Measurements from ENCODE around the gene CDK19.
"Not testable (repeated sequence)": the region's sequence is repeated elsewhere in the genome, so short reads cannot be mapped to it uniquely, and the experiment has no call there.

CDK19 gene

GRCh38 chr6:110815411-110816409, at the start of gene CDK19:
Gene CDK19, minus strand, starts transcription at chr6:110815469. Its CDS starts 333 bp downstream, at chr6:110815136.
- peak; percentile 97 for DNase-seq (ENCODE audit: low read depth)

DNA sequence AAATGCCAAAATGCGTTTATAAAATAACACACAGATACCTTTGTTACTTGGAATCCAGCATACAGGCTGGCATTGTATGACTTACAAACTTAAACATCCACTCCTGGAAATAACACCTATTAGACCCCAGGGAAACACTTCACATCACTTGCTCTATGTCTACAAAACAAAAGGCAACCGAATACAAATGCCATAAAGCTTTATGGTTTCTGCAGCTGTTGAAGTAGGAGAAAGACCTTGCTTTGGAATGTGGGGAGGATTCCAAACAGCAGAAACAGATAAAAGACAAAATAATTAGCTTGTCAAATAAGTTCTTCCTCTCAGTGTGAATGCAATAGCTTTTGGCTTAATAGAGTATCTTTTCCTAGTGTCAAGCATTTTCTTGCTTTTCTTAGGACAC, 49.6 kb upstream of the CDK19 start:
- no peak for DNase-seq (ENCODE audit: low read depth)

GRCh38 chr6:110859335-110859792, 44.1 kb upstream of the CDK19 start:
- DNase-seq (ENCODE audit: low read depth), result no peak

- no peak for DNase-seq (ENCODE audit: low read depth)
Observed at GRCh38 chr6:110858562-110859214, 43.4 kb upstream of the CDK19 start.

- no peak for DNase-seq (ENCODE audit: low read depth)
Observed at GRCh38 chr6:110858016-110858415, 42.7 kb upstream of the CDK19 start.

GRCh38 chr6:110856296-110856695, 41.0 kb upstream of the CDK19 start:
- DNase-seq (ENCODE audit: low read depth), result no peak

GRCh38 chr6:110853754-110854477, 38.6 kb upstream of the CDK19 start:
- DNase-seq (ENCODE audit: low read depth), result no peak

DNA sequence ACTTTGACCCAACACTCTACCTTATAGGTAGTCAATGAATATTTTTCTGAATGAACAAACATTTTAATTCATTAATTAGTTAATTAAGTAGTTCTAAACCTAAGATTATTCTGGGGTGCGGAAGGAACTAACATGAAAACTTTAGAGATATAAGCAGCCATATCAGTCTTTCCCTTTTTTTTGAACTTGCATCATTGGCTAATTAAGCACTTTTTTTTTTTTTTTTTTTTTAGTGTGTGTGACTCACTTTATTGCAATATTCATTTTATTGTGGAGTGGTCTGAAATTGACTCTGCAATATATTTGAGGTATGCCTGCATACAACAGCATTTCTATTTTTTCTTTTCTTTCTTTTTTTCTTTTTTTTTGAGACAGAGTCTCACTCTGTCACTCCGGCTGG, 37.5 kb upstream of the CDK19 start:
- no peak for DNase-seq (ENCODE audit: low read depth)

DNA sequence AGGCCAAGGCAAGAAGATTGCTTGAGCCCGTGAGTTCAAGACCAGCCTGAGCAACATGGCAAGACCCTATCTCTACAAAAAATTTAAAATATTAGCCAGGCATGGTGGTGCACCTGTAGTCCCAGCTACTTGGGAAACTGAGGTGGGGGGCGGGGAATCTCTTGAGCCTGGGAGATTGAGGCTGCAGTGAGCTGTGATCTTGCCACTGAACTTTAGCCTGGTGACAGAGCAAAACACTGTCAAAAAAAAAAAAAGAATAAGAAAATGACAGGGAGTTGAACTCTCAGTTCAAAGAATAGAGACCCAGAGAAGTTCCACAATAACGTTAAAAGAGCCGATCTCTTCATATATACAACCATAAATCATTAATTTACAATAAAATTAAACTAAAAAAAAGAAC, 34.5 kb upstream of the CDK19 start:
- no peak for DNase-seq (ENCODE audit: low read depth)

DNA sequence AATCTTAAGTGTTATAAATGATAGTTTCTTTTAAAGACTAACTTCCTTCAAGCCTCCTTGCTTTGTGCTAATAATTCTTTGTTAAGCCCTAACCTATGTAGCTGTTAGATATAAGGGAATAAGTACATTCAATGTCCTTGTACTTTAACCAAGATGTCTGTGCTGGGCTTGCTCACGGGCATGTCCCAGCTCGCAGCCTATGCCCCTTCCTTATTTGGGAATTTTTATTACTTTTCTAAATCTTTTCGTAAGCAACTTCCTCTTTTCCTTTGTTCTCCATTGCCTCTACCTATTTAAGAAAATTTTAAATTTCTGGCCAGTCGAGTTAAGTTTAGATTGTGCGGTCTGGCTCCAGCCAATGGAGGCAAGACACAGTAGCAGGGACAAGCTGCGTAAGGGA, 26.0 kb upstream of the CDK19 start:
- no peak for DNase-seq (ENCODE audit: low read depth)

DNA sequence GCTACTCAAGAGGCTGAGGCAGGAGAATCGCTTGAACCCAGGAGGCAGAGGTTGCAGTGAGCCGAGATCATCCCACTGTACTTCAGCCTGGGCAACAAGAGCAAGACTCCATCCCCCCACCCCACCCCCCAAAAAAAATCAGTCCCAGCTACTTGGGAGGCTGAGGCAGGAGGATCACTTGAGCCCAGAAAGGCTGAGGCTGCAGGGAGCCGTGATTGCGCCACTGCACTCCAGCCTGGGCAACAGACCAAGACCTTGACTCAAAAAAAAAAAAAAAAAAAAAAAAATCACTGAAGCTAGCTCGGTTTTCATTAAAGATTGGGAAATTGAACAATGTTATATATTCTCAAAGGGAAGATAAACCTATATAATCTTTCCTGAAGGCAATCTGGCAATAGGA, 20.5 kb upstream of the CDK19 start:
- not testable (repeated sequence) for DNase-seq (ENCODE audit: low read depth)

DNA sequence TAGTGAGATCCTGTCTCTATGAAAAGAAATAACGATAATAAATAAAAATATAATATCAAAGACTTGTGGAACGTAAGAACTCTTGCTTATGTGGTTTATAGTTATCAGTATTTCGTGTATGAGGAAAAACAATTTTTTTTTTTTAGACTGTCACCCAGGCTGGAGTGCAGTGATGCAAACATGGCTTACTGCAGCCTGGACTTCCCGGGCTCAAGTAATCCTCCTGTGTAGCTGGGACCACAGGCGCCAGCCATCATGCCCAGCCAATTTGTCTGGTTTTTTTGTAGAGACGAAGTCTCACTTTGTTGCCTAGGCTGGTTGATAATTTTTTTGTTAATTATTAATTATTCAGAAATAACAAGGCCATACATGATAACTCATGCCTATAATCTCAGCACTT, 18.6 kb upstream of the CDK19 start:
- no peak for DNase-seq (ENCODE audit: low read depth)

DNA sequence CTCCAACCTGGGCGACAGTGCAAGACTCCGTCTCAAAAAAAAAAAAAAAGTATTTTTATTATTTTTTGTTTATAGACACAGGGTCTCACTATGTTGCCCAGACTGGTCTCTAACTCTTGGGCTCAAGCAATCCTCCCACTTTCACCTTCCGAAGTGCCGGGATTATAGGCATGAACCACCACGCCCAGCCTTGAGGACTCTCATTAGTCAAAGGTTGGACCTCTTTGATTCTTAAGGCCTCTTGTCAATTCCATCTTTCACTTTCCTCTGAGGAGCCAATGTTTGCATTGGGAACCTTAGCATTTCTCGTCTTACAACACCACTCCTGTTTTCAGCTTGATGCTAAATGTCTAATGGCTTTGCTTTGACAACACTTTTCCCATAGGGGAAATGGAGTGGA, 16.1 kb upstream of the CDK19 start:
- no peak for DNase-seq (ENCODE audit: low read depth)

- DNase-seq (ENCODE audit: low read depth), result peak; percentile 37
Observed at GRCh38 chr6:110828396-110828795, 13.1 kb upstream of the CDK19 start.

DNA sequence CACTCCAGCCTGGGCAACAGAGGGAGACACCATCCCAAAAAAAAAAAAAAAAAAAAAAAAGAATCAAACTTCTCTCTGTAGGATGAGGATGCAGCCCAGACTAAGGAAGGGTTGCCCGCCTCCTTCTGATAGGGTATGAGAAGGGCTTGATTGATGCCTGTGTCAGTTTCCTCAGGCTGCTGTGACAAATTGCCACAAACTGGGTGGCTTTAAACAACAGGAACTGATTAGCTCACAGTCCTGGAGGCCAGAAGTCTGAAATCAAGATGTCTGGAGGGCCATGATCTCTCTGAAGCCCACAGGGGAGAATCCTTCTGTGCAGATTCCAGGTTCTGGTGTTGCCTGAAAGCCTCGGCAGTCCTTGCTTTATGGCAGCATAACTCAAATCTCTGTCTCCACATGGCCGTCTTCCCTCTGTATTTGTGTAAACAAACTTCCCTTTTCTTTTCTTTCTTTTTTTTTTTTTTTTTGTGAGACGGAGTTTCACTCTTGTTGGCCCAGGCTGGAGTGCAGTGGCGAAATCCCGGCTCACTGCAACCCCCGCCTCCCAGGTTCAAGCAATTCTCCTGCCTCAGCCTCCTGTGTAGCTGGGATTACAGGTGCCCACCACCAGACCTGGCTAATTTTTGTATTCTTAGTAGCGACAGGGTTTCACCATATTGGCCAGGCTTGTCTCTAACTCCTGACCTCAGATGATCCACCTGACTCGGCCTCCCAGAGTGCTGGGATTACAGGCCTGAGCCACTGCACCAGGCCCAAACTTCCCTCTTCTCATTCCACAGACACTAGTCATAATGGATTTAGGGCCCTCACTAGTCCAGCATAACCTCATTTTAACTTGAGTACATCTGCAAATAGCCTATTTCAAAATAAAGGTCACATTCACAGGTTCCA, 11.2 kb upstream of the CDK19 start:
- DNase-seq (ENCODE audit: low read depth), result no peak

DNA sequence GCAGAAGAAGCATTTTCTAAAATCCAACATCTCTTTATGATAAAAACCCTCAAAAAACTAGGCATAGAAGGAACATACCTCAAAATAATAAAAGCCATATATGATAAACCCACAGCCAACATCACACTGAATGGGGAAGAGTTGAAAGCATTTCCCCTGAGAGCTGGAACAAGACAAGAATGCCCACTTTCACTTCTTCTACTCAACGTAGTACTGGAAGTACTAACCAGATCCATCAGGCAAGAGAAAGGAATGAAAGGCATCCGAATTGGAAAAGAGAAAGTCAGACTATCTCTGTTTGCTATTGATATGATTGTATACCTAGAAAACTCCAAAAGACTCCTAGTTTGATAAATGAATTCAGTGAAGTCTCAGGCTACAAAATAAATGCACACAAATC, 7.9 kb upstream of the CDK19 start:
- no peak for DNase-seq (ENCODE audit: low read depth)

- DNase-seq (ENCODE audit: low read depth), result peak; percentile 44
Observed at GRCh38 chr6:110822249-110822648, 7.0 kb upstream of the CDK19 start.

DNA sequence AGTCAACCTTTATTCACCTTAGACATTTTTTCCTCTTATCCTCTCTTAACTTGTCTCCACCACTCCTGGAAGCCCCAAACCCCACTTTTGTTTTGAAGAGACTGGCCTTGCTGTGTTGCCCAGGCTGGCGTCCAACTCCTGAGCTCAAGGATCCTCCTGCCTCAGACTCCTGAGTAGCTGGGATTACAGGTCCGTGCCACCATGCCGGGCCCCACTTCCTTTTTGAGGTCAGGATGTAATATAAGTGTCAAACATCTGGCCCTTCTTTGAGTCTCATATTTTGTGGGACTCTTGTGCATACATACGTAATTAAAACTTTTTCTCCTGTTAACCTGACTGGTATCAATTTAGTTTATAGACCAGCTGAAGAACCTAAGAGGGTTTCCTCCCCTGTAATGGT, 1.4 kb upstream of the CDK19 start:
- no peak for DNase-seq (ENCODE audit: low read depth)

DNA sequence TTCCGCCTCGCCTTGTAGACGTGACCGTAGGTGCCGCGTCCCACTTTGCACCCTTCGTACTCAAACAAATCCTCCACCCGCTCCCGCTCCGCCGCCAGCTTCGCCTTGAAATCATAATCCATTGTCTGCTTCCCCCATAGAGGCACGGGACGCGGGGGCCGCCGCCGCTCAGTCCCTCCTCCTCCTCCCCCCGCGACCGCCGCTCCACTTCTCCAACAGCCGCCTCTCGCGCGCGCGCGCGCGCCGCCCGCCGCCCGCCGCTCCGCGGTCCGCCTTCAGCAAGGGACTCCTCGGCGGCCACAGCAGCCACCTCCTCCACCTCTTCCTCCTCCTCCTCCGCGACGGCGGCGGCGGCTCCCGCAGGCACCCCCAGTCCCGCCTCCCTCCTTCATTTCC, 256 bp downstream of the CDK19 start:
- no peak for DNase-seq (ENCODE audit: low read depth)

DNA sequence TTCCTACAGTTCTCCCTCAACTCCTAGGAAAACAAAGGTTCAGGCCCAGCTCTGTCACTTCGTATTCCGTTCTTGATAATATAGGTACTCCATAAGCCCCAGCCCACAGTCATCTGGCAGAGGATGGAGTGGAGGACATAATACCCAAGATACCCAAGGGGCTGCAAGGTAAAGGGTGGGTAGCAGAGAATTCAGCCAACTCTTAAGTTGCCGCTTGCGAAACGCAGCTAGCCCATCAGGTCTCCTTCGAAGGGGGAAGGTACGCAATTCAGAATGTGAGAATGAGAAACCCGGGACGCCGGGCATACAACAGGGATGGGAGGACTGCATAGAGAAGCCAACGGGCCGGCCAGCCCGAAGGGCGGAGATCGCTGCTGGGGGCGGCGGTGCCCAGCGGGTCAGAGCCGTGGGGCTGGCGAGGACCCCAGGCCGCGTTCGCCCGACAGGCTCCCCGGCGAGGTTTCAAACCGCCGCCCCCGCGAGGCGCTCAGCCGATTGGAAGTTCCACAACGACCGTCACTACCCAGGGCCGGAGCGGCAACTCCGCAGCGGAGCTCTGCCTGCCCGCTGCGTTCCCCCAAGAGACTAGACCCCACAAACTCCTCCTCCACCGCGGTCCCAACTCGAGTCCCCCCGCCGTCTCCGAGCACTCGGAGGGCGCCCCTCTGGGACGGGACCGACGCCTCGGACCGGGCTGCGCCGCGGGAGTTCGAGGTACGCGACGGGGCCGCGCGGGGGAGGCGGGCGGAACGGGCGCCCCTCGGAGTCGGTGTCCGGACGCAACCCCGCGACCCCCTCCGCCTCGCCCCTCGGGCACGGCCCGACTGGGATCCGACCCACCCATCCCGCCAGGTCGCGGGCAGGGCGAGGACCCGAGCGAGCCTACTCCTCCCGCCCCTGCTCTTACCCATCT, 911 bp downstream of the CDK19 start:
- DNase-seq (ENCODE audit: low read depth), result no peak

All from stromal cell of bone marrow (primary cell).